ENCODE data around the gene C1S. TPM values are rescaled to one million over a fixed set of nuclear protein-coding genes. Genes with fewer than 3 reads are reported as not detected.
A peak's percentile ranks its signal among the peaks of the same experiment; 100 is the strongest.

C1S gene
- total and polyA plus RNA-seq, 9 of the 15 experiments (the other 6 are each of a cell fraction or from before 2014, with no cell fraction given): 0.08 to 0.84 (median 0.27) TPM

DNA sequence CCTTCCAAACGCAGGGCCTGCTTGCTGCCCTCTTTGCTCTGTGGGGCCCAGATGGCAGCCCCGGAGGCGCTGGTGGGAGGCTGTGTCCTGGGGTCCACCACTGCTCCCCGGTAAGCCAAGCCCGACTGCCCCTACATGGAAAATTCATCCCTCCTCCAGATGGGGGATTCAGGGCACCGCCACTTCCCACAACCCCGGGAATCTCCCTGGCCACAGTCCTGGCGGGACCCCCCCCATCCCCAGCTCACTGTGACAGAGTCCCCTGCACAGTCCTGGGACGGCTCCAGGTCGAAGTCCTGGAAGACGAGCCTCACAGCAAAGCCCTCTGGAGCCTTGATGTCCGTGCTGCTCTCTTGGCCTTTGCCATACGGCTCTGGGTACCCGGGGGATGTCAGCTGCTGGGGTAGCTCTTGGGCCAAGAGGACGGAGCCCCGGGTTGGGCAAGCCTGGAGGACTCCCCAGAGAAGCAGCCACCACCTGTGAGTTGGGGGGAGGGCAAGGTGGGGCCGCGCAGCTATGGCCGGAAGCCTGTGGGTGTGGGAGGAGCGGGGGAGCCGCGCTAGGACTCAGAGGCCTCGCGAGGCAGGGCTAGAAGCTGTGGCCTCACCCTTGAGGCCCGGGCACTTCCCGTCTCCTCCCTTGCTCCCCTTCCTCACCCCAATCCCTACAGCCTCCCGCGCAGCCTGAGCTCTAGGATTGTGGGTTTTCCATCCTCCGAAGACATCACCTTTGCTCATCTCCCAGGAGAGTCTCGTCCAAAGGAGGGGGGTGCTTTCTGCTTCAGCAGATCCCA is 47.7 kb downstream of the C1S start (continued):
- TF ChIP-seq, protein P1, sequence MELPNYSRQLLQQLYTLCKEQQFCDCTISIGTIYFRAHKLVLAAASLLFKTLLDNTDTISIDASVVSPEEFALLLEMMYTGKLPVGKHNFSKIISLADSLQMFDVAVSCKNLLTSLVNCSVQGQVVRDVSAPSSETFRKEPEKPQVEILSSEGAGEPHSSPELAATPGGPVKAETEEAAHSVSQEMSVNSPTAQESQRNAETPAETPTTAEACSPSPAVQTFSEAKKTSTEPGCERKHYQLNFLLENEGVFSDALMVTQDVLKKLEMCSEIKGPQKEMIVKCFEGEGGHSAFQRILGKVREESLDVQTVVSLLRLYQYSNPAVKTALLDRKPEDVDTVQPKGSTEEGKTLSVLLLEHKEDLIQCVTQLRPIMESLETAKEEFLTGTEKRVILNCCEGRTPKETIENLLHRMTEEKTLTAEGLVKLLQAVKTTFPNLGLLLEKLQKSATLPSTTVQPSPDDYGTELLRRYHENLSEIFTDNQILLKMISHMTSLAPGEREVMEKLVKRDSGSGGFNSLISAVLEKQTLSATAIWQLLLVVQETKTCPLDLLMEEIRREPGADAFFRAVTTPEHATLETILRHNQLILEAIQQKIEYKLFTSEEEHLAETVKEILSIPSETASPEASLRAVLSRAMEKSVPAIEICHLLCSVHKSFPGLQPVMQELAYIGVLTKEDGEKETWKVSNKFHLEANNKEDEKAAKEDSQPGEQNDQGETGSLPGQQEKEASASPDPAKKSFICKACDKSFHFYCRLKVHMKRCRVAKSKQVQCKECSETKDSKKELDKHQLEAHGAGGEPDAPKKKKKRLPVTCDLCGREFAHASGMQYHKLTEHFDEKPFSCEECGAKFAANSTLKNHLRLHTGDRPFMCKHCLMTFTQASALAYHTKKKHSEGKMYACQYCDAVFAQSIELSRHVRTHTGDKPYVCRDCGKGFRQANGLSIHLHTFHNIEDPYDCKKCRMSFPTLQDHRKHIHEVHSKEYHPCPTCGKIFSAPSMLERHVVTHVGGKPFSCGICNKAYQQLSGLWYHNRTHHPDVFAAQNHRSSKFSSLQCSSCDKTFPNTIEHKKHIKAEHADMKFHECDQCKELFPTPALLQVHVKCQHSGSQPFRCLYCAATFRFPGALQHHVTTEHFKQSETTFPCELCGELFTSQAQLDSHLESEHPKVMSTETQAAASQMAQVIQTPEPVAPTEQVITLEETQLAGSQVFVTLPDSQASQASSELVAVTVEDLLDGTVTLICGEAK (IDR thresholded peaks at IDR 0.05): peak; percentile 38; the same call in 1 of the 2 replicates
- TF ChIP-seq, protein P1 (CRISPR knock-in tag; IDR thresholded peaks at IDR 0.05): no peak
- TF ChIP-seq FOXA3 (CRISPR knock-in tag; conservative IDR thresholded peaks at IDR 0.05 in 1 of 2, IDR thresholded peaks at IDR 0.05 in 1 of 2): no peak
- TF ChIP-seq, protein P2, sequence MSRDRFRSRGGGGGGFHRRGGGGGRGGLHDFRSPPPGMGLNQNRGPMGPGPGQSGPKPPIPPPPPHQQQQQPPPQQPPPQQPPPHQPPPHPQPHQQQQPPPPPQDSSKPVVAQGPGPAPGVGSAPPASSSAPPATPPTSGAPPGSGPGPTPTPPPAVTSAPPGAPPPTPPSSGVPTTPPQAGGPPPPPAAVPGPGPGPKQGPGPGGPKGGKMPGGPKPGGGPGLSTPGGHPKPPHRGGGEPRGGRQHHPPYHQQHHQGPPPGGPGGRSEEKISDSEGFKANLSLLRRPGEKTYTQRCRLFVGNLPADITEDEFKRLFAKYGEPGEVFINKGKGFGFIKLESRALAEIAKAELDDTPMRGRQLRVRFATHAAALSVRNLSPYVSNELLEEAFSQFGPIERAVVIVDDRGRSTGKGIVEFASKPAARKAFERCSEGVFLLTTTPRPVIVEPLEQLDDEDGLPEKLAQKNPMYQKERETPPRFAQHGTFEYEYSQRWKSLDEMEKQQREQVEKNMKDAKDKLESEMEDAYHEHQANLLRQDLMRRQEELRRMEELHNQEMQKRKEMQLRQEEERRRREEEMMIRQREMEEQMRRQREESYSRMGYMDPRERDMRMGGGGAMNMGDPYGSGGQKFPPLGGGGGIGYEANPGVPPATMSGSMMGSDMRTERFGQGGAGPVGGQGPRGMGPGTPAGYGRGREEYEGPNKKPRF (IDR thresholded peaks at IDR 0.05; ENCODE audit: low read depth, low read length): no peak
- TF ChIP-seq HMGN3 (IDR thresholded peaks at IDR 0.05; ENCODE audit: borderline replicate concordance, extremely low read depth, insufficient read length, low read depth, low read length): peak; percentile 78
- no peak for TF ChIP-seq IFI16 (CRISPR knock-in tag; IDR thresholded peaks at IDR 0.05)
- TF ChIP-seq ZBTB17 (CRISPR knock-in tag; IDR thresholded peaks at IDR 0.05): no peak
- TF ChIP-seq ZNF41 (CRISPR knock-in tag; conservative IDR thresholded peaks at IDR 0.05): no peak
- TF ChIP-seq MED1 (CRISPR knock-in tag; IDR thresholded peaks at IDR 0.05; ENCODE audit: borderline replicate concordance): no peak
- no peak for TF ChIP-seq MCM2 (IDR thresholded peaks at IDR 0.05; ENCODE audit: low read depth)
- no peak for TF ChIP-seq ZNF57 (CRISPR knock-in tag; IDR thresholded peaks at IDR 0.05)
- peak; percentile 23 for TF ChIP-seq RBM39 (optimal IDR thresholded peaks at IDR 0.05; ENCODE audit: low read depth, low read length)
- no peak for TF ChIP-seq ERF (CRISPR knock-in tag; IDR thresholded peaks at IDR 0.05)
- TF ChIP-seq HOXB6 (CRISPR knock-in tag; IDR thresholded peaks at IDR 0.05; ENCODE audit: borderline replicate concordance): no peak
- TF ChIP-seq PML (IDR thresholded peaks at IDR 0.05; ENCODE audit: low read length): no peak; the same call in 1 of the 2 replicates
- no peak for TF ChIP-seq ZC3H8 (IDR thresholded peaks at IDR 0.05)
- TF ChIP-seq KDM1A (IDR thresholded peaks at IDR 0.05): peak in 1 of 2 experiments; percentile 30; a peak in 1 of 4 replicates

All from K562 (cell line).